ENCODE results near the gene OSER1.

DNA sequence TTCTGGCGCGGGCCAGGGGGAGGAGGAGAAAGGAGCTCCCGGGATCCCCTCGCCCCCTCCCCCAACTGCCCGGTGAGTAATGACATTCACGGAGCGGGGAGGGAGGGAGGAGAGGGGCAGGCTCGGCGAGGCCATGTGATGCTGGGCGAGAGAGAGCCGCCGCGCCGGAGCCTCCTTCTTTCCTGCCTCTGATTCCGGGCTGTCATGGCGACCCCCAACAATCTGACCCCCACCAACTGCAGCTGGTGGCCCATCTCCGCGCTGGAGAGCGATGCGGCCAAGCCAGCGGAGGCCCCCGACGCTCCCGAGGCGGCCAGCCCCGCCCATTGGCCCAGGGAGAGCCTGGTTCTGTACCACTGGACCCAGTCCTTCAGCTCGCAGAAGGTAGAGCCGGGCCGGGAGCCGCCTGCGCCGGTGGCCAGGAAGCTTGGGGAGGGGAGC, 36.6 kb upstream of the OSER1 start, which contains the start of gene GDAP1L1:
- no peak for TF ChIP-seq CTCF (IDR thresholded peaks at IDR 0.05)
- no peak for TF ChIP-seq POLR2A (IDR thresholded peaks at IDR 0.05)

All from lower leg skin (tissue), 3 donors.